ENCODE results near the gene GM2A.

- no peak for TF ChIP-seq CTCF (IDR thresholded peaks at IDR 0.05)
- TF ChIP-seq EZH2phosphoT487 (IDR thresholded peaks at IDR 0.05; ENCODE audit: borderline replicate concordance, low read depth) = no peak
- no peak for TF ChIP-seq RXRA (IDR thresholded peaks at IDR 0.05; ENCODE audit: borderline replicate concordance, low read depth)
- TF ChIP-seq PBX3 (IDR thresholded peaks at IDR 0.05) = no peak
- no peak for TF ChIP-seq TAF1 (IDR thresholded peaks at IDR 0.05; ENCODE audit: borderline replicate concordance, low read depth, low read length)
- no peak for TF ChIP-seq RAD21 (IDR thresholded peaks at IDR 0.05; ENCODE audit: low read length)
- TF ChIP-seq RFX5 (IDR thresholded peaks at IDR 0.05; ENCODE audit: low read length) = no peak
Observed at GRCh38 chr5:151270599-151270998, 17.6 kb downstream of the GM2A start.

All from SK-N-SH (cell line).